MM.1S (cell line): Measurements from ENCODE around the gene CDC34.

Source experiments
- EZH2phosphoT487 ChIP-seq: fragments of 300-600 bp; sonication (generic); IDR thresholded peaks from 2 replicates; pipeline ENCODE4 v1.6.1; 2018; ENCODE audit warnings: antibody characterized with exemption, low read length
- TF ChIP-seq, protein P1 (sequence below): fragments of 300-600 bp; sonication (generic); IDR thresholded peaks from 2 replicates; pipeline ENCODE4 v1.5.1; 2016; ENCODE audit warnings: antibody characterized with exemption, low read length, mixed read lengths

DNA sequence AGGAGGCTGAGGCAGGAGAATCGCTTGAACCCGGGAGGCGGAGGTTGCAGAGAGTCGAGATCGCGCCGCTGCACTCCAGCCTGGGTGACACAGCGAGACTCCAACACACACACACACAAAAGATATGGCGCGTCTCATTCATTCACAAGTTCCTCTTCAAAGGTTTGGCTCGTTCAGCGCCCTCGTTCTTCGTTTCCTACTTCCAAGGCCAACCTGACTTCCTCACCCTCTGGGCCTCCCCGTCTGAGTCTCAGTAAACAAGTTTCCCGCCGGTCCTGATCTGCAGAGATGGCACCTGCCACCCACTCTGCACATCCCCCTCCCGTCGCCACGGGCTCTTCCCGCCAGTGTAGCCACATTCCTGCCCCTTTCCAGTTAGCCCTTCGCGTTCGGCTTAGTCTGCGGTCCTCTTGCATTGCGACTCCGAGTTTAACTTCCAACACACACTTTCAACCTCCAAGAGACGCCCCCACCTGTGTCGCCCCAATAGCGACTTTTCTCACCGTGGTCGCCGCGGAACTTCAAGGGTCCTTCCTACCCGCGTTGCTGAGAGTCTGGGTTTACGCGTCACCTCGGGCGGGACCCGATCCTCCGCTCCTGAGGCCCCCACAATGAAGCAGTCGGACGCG, 39.5 kb downstream of the CDC34 start:
- TF ChIP-seq, protein P1, sequence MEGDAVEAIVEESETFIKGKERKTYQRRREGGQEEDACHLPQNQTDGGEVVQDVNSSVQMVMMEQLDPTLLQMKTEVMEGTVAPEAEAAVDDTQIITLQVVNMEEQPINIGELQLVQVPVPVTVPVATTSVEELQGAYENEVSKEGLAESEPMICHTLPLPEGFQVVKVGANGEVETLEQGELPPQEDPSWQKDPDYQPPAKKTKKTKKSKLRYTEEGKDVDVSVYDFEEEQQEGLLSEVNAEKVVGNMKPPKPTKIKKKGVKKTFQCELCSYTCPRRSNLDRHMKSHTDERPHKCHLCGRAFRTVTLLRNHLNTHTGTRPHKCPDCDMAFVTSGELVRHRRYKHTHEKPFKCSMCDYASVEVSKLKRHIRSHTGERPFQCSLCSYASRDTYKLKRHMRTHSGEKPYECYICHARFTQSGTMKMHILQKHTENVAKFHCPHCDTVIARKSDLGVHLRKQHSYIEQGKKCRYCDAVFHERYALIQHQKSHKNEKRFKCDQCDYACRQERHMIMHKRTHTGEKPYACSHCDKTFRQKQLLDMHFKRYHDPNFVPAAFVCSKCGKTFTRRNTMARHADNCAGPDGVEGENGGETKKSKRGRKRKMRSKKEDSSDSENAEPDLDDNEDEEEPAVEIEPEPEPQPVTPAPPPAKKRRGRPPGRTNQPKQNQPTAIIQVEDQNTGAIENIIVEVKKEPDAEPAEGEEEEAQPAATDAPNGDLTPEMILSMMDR, result no peak
- no peak for TF ChIP-seq EZH2phosphoT487
